ENCODE measurements around the gene ZFY.

DNA sequence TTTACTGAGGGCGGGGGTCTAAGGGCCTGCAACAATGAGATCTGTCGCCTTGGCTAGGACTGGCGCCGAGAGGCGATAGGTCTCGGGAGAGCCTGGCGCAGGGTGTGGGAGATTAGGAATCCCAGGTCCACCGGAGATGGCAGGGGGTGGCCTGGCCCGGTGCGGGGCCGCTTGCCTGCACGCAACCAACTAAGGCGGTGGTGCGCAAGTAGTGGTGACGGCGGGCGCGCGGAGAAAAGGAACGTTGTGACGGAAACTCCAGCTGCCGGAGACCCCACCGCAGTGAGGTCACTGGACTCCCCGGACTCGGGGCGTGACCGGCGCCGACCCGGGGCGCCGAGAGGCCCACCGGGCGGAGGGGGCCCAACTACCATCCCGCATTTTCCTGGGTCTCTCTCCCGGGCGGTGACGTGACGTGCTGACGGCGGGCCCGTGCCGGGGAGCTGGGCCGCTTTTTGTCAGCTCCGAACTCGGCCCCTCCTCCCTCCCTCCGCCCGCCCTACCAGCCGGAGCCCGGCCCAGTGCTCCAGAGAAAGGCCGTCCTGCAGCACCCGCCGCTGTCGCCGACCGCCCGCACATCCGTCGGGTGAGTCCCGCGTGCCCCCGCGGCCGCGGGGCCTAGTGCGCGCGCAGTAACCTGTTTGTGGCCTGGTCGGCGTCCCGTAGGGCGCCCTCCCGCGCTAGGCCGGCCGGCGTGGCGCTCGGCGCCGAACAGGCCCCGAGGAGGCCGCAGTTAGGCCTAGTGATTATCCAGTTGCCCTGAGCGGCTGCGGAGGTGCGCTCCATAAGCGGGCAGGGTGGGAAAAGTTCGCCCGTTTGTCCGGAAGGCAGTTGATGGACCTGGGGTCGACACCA lies at the start of gene ZFY:
- no peak for TF ChIP-seq OSR1 (CRISPR knock-in tag; IDR thresholded peaks at IDR 0.05)
- no peak for TF ChIP-seq ZNF8 (CRISPR knock-in tag; IDR thresholded peaks at IDR 0.05)
- TF ChIP-seq, protein P1, sequence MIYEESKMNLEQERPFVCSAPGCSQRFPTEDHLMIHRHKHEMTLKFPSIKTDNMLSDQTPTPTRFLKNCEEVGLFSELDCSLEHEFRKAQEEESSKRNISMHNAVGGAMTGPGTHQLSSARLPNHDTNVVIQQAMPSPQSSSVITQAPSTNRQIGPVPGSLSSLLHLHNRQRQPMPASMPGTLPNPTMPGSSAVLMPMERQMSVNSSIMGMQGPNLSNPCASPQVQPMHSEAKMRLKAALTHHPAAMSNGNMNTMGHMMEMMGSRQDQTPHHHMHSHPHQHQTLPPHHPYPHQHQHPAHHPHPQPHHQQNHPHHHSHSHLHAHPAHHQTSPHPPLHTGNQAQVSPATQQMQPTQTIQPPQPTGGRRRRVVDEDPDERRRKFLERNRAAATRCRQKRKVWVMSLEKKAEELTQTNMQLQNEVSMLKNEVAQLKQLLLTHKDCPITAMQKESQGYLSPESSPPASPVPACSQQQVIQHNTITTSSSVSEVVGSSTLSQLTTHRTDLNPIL (CRISPR knock-in tag; IDR thresholded peaks at IDR 0.05; ENCODE audit: low read depth), result no peak
- TF ChIP-seq, protein P2, sequence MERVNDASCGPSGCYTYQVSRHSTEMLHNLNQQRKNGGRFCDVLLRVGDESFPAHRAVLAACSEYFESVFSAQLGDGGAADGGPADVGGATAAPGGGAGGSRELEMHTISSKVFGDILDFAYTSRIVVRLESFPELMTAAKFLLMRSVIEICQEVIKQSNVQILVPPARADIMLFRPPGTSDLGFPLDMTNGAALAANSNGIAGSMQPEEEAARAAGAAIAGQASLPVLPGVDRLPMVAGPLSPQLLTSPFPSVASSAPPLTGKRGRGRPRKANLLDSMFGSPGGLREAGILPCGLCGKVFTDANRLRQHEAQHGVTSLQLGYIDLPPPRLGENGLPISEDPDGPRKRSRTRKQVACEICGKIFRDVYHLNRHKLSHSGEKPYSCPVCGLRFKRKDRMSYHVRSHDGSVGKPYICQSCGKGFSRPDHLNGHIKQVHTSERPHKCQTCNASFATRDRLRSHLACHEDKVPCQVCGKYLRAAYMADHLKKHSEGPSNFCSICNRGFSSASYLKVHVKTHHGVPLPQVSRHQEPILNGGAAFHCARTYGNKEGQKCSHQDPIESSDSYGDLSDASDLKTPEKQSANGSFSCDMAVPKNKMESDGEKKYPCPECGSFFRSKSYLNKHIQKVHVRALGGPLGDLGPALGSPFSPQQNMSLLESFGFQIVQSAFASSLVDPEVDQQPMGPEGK (CRISPR knock-in tag; IDR thresholded peaks at IDR 0.05; ENCODE audit: borderline replicate concordance), result no peak
- TF ChIP-seq ZFP3 (CRISPR knock-in tag; IDR thresholded peaks at IDR 0.05), result no peak
- no peak for TF ChIP-seq RARB (CRISPR knock-in tag; IDR thresholded peaks at IDR 0.05)
- TF ChIP-seq ISL1 (CRISPR knock-in tag; IDR thresholded peaks at IDR 0.05), result no peak
- TF ChIP-seq, protein P3, sequence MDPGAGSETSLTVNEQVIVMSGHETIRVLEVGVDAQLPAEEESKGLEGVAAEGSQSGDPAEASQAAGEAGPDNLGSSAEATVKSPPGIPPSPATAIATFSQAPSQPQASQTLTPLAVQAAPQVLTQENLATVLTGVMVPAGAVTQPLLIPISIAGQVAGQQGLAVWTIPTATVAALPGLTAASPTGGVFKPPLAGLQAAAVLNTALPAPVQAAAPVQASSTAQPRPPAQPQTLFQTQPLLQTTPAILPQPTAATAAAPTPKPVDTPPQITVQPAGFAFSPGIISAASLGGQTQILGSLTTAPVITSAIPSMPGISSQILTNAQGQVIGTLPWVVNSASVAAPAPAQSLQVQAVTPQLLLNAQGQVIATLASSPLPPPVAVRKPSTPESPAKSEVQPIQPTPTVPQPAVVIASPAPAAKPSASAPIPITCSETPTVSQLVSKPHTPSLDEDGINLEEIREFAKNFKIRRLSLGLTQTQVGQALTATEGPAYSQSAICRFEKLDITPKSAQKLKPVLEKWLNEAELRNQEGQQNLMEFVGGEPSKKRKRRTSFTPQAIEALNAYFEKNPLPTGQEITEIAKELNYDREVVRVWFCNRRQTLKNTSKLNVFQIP (CRISPR knock-in tag; IDR thresholded peaks at IDR 0.05; ENCODE audit: borderline replicate concordance, low read depth), result no peak
- no peak for TF ChIP-seq ZFP30 (CRISPR knock-in tag; IDR thresholded peaks at IDR 0.05)
- no peak for TF ChIP-seq ZNF565 (CRISPR knock-in tag; conservative IDR thresholded peaks at IDR 0.05; ENCODE audit: low read depth)
- TF ChIP-seq ARNTL (CRISPR knock-in tag; IDR thresholded peaks at IDR 0.05; ENCODE audit: borderline replicate concordance, low read depth), result no peak

Measured in SK-N-SH treated with all-trans-retinoic acid at 6 μM for 48 hours (cell line).